SU-DHL-6 (cell line): ENCODE measurements around the gene JPH3.

Experiments used
- H2AFZ ChIP-seq: fragments of 200-600 bp; sonication (generic); 2 replicates; pipeline ENCODE4 v1.6.1; 2014; ENCODE audit warnings: low read depth, mild to moderate bottlenecking, moderate library complexity, mixed read lengths, antibody characterized with exemption, low read length; ENCODE audit not compliant: severe bottlenecking
- H3F3A ChIP-seq: fragments of 200-600 bp; shearing (Covaris generic); 2 replicates; pipeline ENCODE4 v1.6.0; 2016; ENCODE audit warnings: antibody characterized with exemption, mild to moderate bottlenecking; ENCODE audit not compliant: insufficient read depth
- H3K27ac ChIP-seq: fragments of 200-600 bp; sonication (generic); 2 replicates; pipeline ENCODE4 v1.5.1; 2016; ENCODE audit warnings: low read depth, mild to moderate bottlenecking, low read length, moderate library complexity, mixed read lengths
- H3K27me3 ChIP-seq: fragments of 200-600 bp; sonication (generic), shearing (Covaris generic); 2 replicates; pipeline ENCODE4 v1.6.0; 2014; ENCODE audit warnings: mild to moderate bottlenecking, low read length
- H3K36me3 ChIP-seq: fragments of 200-600 bp; sonication (generic); 2 replicates; pipeline ENCODE4 v1.6.1; 2014; ENCODE audit warnings: mild to moderate bottlenecking, low read length, mixed read lengths
- H3K4me2 ChIP-seq: fragments of 300-600, 200-600 bp; shearing (Covaris generic), sonication (generic); 2 replicates; pipeline ENCODE4 v1.6.0; 2014; ENCODE audit warnings: low read length, low read depth, mild to moderate bottlenecking; ENCODE audit not compliant: poor library complexity, severe bottlenecking
- H3K4me3 ChIP-seq: fragments of 200-600 bp; sonication (generic); 2 replicates; pipeline ENCODE4 v1.5.1; 2014; ENCODE audit warnings: antibody characterized with exemption, low read length, mild to moderate bottlenecking, mixed read lengths; ENCODE audit not compliant: insufficient read depth, poor library complexity, severe bottlenecking
- H3K79me2 ChIP-seq: fragments of 200-600 bp; sonication (generic); 2 replicates; pipeline ENCODE4 v1.6.1; 2014; ENCODE audit warnings: mild to moderate bottlenecking, low read length, moderate library complexity; ENCODE audit not compliant: insufficient read depth
- H3K9ac ChIP-seq: fragments of 200-600 bp; sonication (generic); 2 replicates; pipeline ENCODE4 v1.7.0; 2014; ENCODE audit warnings: mild to moderate bottlenecking, low read length
- H3K9me2 ChIP-seq: fragments of 200-600 bp; sonication (generic); replicated peaks from 2 replicates; pipeline ENCODE4 v1.6.1; 2014; ENCODE audit warnings: low read length; ENCODE audit not compliant: insufficient read depth
- H3K9me3 ChIP-seq: fragments of 200-600 bp; sonication (generic); 2 replicates; pipeline ENCODE4 v1.6.1; 2014; ENCODE audit warnings: low read length, mixed read lengths; ENCODE audit not compliant: insufficient read depth
- H4K20me1 ChIP-seq: fragments of 200-600 bp; sonication (generic); 2 replicates; pipeline ENCODE4 v1.6.1; 2014; ENCODE audit warnings: low read depth, mild to moderate bottlenecking, antibody characterized with exemption, low read length, moderate library complexity, mixed read lengths
- EZH2phosphoT487 ChIP-seq: fragments of 200-600 bp; sonication (generic), shearing (Covaris generic); conservative IDR thresholded peaks from 2 replicates; pipeline ENCODE4 v1.6.1; 2018; ENCODE audit warnings: mild to moderate bottlenecking, antibody characterized with exemption, low read length, moderate library complexity, mixed read lengths
- TF ChIP-seq, protein P1 (sequence below): fragments of 200-600 bp; sonication (generic); IDR thresholded peaks from one replicate; pipeline ENCODE4 v1.5.1; 2017; ENCODE audit warnings: antibody characterized with exemption, mild to moderate bottlenecking, low read length, moderate library complexity; ENCODE audit not compliant: insufficient read depth, poor library complexity, severe bottlenecking

JPH3 gene

GRCh38 chr16:87702325-87702811, 100.1 kb downstream of the JPH3 start:
- Histone ChIP-seq H3F3A (peaks cover 55% of the 10 kb centered on the region), H3K4me2 (peak overlapping the region; percentile 62)

GRCh38 chr16:87703071-87703470, 100.8 kb downstream of the JPH3 start:
- TF ChIP-seq, protein P1, sequence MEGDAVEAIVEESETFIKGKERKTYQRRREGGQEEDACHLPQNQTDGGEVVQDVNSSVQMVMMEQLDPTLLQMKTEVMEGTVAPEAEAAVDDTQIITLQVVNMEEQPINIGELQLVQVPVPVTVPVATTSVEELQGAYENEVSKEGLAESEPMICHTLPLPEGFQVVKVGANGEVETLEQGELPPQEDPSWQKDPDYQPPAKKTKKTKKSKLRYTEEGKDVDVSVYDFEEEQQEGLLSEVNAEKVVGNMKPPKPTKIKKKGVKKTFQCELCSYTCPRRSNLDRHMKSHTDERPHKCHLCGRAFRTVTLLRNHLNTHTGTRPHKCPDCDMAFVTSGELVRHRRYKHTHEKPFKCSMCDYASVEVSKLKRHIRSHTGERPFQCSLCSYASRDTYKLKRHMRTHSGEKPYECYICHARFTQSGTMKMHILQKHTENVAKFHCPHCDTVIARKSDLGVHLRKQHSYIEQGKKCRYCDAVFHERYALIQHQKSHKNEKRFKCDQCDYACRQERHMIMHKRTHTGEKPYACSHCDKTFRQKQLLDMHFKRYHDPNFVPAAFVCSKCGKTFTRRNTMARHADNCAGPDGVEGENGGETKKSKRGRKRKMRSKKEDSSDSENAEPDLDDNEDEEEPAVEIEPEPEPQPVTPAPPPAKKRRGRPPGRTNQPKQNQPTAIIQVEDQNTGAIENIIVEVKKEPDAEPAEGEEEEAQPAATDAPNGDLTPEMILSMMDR: no peak
- TF ChIP-seq EZH2phosphoT487: no peak
- no peak overlapping the region for H3K4me3 ChIP-seq
- H2AFZ ChIP-seq: no peak overlapping the region
- H3K9me2 ChIP-seq: no peaks in the 10 kb centered on the region
- H3F3A ChIP-seq: peaks cover 49% of the 10 kb centered on the region
- H3K9me3 ChIP-seq: no peaks in the 10 kb centered on the region
- no peaks in the 10 kb centered on the region for H4K20me1 ChIP-seq
- H3K36me3 ChIP-seq: peaks cover 8% of the 10 kb centered on the region; the same call in 1 of the 2 replicates
- H3K27ac ChIP-seq: peak overlapping the region; percentile 99
- peak overlapping the region; percentile 62 for H3K4me2 ChIP-seq
- H3K27me3 ChIP-seq: no peaks in the 10 kb centered on the region
- H3K9ac ChIP-seq: peak overlapping the region; percentile 58
- H3K79me2 ChIP-seq: no peaks in the 10 kb centered on the region; the same call in 1 of the 2 replicates

More at GRCh38 chr16:87702325-87702811, 100.1 kb downstream of the JPH3 start:
- Histone ChIP-seq H3K36me3 (peaks cover 8% of the 10 kb centered on the region; the same call in 1 of the 2 replicates), H3K9me3 (no peaks in the 10 kb centered on the region), H2AFZ (no peak overlapping the region), H4K20me1 (no peaks in the 10 kb centered on the region), H3K9me2 (no peaks in the 10 kb centered on the region), H3K79me2 (no peaks in the 10 kb centered on the region), H3K27me3 (no peaks in the 10 kb centered on the region), H3K9ac (peak overlapping the region; percentile 58), H3K27ac (peak overlapping the region; percentile 99), H3K4me3 (no peak overlapping the region)
- TF ChIP-seq, protein P1: peak; percentile 81
- TF ChIP-seq EZH2phosphoT487: no peak

DNA sequence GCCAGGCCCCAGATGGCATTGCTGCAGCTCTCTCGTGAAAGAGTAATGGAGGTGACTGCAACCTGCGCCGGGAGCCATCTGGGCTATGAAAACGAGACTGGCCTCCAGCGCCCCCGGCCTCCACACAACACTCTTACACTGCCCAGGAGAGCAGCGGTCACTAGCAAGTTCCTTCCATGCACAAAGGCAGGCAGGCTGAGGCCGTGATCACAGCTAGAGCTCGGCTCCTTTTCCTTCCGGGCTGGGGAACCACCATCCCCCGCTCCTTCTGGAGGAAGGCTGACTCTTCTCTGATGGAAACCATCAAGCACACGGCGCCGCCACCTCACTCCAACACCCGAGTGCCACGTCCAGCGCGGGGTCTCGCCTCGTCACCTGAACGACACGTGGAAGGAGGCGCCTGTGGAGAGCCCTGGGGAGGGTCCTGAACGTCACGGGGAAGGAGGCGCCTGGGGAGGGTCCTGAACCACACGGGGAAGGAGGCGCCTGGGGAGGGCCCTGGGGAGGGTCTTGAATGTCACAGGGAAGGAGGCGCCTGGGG, 101.6 kb downstream of the JPH3 start:
- H3K27ac ChIP-seq: peak overlapping the region; percentile 99
- H3F3A ChIP-seq: peaks cover 42% of the 10 kb centered on the region
- H3K79me2 ChIP-seq: no peaks in the 10 kb centered on the region; the same call in 1 of the 2 replicates
- peaks cover 8% of the 10 kb centered on the region; the same call in 1 of the 2 replicates for H3K36me3 ChIP-seq
- H3K9me2 ChIP-seq: no peaks in the 10 kb centered on the region
- no peak overlapping the region for H3K9ac ChIP-seq
- no peak for TF ChIP-seq EZH2phosphoT487
- TF ChIP-seq, protein P1: no peak
- H3K27me3 ChIP-seq: no peaks in the 10 kb centered on the region
- H3K4me3 ChIP-seq: no peak overlapping the region
- no peak overlapping the region for H2AFZ ChIP-seq
- no peaks in the 10 kb centered on the region for H4K20me1 ChIP-seq
- no peaks in the 10 kb centered on the region for H3K9me3 ChIP-seq
- H3K4me2 ChIP-seq: no peak overlapping the region
